HG03108 (cell line): ENCODE measurements around the gene SPTBN5.

Source experiments
- ATAC-seq: cut with Tn5 transposase; IDR thresholded peaks from one replicate; pipeline ENCODE4 v1.9.1; 2021; ENCODE audit warnings: moderate library complexity; ENCODE audit not compliant: unreplicated experiment

The SPTBN5 gene

DNA sequence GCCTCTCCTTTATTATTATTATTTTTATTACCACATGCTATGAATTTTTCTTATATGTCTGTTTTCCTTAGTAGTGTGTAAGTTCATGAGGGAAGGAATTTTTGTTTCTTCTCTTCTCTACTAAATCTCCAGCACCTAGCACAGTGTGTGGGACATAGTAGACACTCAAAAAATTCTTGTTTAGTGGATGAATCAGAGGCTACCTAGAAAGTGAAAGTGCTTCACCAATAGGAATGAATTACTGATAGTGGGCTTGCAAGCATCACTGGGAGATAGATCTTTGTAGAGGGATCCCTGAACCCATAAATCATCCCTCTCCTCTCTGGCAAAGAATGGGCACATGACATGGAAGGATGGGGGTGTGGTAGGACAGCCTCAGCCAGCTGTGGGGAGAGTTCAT, 8.5 kb downstream of the SPTBN5 start:
- no peak for ATAC-seq

DNA sequence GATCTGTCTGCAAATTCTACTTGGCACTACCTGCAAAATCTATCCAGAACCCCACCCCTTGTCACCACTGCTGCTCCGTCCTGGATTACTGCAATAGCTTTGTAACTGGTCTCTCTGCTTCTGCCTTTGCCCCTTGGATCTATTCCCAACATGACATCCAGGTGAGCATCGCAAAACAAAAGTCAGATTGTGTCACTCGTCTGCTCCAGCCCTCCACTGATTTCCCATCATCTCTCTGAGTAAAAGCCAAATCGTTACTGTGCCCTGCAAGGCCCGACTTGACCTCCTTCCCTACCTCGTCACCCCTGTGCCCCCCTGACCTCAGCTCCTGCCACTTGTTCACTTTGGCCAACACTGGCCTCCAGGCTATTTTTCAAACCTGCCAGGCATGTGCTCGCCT, 9.4 kb downstream of the SPTBN5 start:
- ATAC-seq, result no peak

GRCh38 chr15:41883484-41883825, 10.4 kb downstream of the SPTBN5 start:
- no peak for ATAC-seq

- ATAC-seq, result no peak
These were observed 11.0 kb downstream of the SPTBN5 start for GRCh38 chr15:41882689-41883483.

DNA sequence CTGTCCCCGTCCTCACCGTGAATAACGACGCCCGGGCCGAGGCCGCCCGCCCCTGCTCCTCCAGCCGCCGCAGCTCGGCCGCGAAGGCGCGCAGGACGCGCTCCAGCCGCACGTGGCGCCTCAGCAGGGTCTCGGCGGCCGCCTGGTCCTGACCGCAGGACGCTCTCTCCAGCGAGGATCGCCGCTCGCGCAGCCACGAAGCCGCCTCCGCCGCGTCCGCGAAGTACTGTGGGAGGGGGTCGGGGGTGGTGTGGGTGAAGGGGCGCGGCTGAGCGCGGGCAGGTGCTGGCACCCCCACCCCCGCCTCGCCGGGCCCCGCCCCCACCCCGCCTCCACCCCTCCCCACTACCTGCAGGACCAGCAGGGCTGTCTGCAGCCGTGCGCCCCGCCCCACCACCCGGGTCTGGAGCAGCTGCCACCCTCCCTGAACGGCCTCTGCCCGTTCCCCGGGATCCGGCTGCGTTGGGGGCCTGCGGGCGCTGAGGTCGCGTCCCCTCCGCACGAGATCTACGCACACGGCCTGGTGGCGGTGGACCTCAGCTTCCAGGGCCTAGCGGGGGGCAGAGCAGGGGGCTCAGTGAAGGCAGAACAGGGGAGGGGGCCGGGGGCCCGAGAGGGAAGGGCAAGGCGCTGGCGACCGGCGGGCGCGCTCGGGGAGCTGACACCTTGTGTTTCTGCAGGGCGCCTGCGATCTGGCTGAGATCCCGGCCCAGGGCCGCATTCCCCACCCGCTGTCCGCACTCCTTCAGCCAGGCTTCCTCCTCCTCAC, 11.7 kb downstream of the SPTBN5 start:
- ATAC-seq, result no peak

GRCh38 chr15:41881550-41881919, 12.3 kb downstream of the SPTBN5 start:
- ATAC-seq, result no peak

- no peak for ATAC-seq
These were observed 12.8 kb downstream of the SPTBN5 start for GRCh38 chr15:41881086-41881485.

DNA sequence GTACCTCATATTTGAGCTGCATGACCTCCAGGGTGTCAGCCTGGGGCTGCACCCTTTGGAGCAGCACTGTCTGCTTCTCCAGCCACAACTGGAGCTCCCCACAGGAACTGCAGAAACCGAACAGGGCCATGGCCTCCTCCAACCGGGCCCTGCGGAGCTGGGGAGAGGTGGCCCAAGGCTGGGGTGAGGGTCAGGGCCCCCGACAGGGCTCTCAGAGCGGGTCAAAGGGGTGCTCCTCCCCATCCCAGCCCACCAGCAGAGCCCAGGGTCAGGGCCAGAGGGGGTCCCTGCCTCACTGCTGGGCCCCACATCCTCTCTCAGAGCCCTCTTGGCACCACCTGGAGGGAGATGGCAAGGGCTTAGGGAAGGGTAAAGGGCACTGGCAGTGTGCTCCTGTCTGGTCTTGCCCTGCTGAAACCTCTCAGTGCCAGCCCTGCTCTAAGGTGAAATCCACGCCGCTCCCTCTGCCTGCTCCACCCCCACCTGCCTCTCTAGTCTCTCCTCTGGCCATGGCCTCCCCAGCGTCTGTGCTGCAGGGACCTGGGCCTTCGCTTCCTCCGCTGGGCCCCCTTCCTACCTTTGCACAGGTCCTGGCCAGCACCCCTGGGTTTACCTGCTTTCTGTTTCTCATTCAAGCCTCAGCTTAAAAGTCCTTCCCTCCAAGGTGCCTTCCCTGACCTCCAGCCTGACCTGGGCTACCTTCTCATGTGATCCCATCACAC, 13.5 kb downstream of the SPTBN5 start:
- no peak for ATAC-seq

DNA sequence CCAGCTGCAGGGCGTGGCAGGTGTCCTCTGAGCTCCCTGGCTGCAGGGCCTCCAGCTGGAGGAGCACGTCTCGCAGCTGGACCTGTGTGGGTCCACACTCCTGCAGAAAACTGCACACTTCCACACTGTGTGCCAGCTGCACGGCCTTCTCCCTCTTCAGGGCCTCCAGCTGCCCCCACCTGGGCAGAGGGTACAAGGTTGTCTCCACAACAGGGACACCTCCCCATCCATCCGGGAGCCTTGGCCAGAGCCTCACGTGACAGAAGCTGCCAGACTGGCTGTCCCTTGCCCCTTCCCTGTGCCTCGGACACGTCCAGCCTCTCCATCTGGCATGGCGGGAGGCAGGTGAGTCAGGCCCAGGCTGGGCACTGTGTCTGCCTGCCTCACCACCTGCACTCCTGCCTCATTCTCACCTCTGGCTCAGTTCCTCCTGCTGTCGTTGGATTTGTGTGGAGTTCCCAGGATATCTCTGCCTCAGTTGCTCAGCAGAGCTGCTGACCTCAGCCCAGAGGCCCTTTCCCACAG, 14.5 kb downstream of the SPTBN5 start:
- ATAC-seq, result no peak

- ATAC-seq, result no peak
These were observed 15.5 kb downstream of the SPTBN5 start for GRCh38 chr15:41878355-41878699.

DNA sequence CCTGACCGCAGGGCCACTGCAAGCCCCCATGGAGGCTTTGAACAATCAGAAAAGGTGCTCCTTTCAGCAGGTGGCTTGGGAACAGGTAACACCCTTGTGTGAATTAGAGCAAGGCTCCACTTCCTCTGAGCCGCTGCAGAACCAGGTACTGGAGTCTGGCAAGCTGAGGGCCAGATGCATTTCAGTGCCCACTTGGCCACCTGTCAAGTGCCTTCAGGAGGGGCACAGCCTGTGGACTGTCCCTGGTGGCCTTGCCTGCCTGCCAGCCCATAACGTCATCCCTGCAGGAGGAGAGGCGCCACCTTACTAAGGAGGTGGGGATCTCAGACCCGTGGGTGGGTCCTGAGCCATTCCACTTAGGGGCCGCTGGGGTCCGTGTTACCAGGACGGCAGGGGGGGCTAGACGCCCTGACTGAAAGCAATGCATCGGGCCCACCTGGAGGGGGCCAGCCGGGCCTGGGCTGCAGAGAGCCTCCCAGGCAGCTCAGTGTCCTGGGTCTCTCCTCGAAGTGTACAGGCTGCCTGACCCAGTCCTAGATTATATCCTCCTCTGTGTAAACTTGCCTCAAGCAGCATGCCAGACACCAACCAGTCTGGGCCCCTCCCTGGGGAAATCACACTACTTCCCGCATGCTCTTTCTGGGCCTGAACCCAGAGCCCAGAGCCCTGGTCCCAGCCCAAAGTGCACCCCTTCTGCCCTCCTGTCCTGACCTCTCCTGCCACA, 16.1 kb downstream of the SPTBN5 start:
- no peak for ATAC-seq

GRCh38 chr15:41876689-41877088, 17.2 kb downstream of the SPTBN5 start:
- no peak for ATAC-seq

- no peak for ATAC-seq
These were observed 17.8 kb downstream of the SPTBN5 start for GRCh38 chr15:41876007-41876406.

GRCh38 chr15:41874736-41875135, 19.1 kb downstream of the SPTBN5 start:
- ATAC-seq, result no peak

- ATAC-seq, result no peak
These were observed 20.1 kb downstream of the SPTBN5 start for GRCh38 chr15:41873711-41874110.

DNA sequence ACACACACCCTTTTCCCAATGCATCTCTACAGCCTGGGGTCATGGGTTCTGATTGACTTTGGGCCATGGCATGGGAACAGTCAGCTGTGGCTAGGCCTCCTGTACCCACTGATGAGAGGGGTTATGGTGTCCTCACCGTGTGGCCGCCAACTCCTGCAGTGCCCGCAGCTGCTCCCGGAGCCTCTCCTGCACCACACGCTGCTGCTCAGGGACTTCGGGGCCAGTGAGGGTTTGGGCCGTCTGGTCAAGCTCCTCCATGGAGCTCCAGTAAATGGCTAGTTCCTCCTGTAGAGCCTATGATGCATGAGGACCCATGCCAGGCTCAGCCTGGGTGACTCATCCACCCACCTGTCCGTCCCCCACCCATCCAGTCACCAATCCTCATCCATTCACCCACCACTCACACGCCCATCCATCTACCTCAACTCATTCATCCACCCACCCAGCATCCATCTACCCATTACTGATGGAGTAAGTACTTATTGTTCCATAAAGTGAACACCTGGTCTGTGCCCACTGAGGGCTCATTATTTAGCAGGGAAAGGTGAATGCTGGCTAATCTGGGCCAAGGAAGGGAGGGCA, 21.6 kb downstream of the SPTBN5 start:
- ATAC-seq, result no peak

- ATAC-seq, result no peak
These were observed 22.5 kb downstream of the SPTBN5 start for GRCh38 chr15:41871175-41871905.

DNA sequence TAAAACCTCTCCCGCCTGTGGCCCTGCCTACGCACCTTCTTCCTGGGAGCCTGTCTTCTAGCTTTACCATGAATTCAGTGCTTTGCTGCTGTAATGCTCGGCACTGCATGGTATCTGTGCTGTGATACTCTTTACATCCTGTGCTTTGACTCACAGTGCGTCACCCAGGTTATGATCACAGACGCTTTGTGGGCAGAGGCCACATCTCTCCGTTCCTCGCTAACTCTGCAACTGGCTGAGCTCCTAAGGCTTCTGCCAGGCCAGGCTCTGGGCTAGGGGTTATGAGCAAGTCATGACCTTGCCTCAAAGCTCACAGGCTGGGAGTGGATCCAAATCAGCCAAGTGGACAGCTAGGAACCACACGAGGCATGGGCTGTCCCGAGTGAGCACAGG, 23.2 kb downstream of the SPTBN5 start:
- no peak for ATAC-seq

DNA sequence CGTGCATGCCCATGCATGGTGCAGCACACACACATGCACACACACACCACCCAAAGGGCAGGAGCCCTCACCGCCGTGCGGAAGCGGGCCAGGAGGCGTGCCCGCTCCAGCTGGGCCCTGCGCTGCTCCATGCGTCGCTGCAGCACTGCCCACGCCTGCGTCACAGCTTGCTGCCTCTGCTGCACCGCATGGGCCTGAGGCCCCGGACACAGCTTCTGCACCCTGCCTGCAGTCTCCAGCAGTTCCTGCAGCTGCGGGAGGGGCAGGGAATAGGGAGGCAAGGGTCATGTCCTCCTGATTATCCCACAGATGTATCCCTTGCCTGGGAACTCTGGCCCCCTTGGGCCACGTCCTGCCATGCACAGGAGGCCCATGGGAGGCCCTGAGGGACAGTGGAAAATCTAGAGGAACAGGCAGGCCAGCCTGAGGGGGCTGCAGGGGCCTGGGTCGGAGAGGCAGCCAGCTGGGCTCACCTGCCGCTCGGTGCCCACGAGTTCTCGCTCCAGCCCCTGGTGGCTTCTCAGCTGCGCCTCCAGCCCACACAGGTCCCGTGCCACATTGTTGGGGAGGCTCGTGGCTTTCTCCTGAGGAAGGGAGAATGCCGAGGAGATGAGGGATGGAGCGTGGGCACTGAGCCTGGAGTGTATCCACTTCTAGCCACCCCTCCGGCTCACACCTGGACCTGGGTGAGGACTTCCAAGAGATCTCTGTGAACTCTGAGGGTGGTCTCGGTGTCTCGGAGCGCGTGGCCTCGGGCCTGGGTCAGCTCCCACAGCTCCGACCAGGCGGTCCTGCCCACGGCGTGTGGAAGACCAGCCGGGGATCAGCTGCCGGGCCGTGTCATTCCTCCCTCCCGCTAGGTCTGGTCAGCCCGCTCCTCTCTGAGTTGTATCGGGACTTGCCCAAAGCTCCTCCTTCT, 23.8 kb downstream of the SPTBN5 start:
- no peak for ATAC-seq
